ENCODE measurements around the gene SH3BP5L.
"Not testable (repeated sequence)": the region's sequence is repeated elsewhere in the genome, so short reads cannot be mapped to it uniquely, and the experiment has no call there.

The SH3BP5L gene

DNA sequence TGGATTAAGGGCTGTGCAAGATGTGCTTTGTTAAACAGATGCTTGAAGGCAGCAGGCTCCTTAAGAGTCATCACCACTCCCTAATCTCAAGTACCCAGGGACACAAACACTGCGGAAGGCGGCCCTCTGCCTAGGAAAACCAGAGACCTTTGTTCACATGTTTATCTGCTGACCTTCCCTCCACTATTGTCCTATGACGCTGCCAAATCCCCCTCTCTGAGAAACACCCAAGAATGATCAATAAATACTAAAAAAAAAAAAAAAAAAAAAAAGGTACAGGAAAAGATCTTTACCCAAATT lies 5.0 kb upstream of the SH3BP5L start:
- in situ Hi-C loops (cut with HindIII; ENCODE audit: low sequenced_read_pairs): not testable (repeated sequence)

DNA sequence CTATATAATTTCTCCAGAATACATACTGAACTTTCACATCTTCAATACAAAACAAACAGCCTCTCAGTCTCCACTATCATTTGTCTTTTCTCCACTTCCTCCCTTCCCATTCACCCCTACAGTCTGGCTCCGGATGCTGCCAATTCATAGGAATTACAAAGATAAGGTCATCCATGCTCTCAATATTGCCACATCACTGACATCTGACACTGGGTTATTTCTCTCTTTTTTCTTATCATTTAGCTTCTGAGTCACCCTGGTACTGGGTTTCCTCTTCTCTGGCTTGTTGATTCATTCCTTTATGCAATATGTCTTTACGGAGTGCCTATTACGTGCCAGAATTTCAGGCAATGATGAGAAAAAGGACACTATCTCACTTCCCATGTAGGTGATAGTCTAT lies 3.1 kb upstream of the SH3BP5L start:
- in situ Hi-C loops (cut with HindIII; ENCODE audit: low sequenced_read_pairs): no loop called here

DNA sequence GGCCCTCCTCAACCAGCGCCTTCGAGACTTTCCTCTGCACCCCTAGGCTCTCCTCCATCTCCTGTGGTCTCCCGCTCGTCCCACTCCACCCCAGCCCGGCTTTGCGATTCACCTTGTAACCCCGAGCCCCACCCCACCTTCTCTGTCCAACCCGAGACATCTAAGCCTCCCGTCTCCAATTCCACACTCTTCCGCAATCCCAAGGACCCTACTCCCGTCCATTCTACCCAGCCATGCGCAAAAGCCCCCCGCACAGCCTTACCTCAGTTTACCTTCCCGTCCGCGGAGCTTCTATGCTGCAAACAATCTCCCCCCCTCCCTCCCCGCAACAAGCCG lies 174 bp downstream of the SH3BP5L start:
- in situ Hi-C loops (cut with HindIII; ENCODE audit: low sequenced_read_pairs): no loop called here

DNA sequence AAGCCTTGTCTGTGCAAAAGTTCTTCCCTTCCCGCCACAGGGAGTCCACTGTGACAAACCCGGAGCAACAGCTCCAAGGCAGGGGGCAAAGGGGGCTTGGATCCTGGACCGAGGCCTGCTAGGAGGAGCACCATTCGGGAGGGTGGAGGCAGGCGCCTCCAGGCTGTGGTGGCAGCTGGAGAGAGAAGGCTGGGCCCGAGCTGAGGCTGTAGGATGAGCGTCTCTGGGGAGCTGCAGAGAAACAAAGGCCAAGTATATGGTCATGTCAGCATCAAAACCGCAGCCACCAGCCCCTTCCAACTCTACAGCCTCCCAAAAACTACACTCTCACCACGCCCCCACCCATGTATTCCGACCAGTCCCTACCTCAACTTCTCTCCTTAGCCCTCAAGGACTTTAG lies 579 bp downstream of the SH3BP5L start:
- in situ Hi-C loops (cut with HindIII; ENCODE audit: low sequenced_read_pairs): no loop called here

DNA sequence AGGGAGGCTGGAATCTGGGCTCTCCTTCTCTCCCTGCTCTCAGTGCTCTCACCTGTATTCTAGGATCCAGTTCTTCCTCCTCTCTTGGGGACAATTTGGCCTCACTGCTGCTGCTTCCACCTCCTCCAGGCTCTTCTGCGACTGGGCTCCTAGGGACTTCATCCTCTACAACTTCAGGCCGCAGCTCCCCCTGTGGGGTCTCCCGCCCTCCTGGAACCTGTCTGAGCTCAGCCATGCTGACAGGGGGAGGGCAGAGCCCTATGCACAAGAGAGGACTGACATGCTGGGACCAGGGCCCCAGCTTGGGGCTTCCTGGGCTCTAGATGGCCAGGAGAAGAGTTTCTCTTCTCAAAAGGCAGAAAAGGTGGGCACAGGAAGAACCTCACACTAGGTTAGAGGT lies 1.0 kb downstream of the SH3BP5L start:
- in situ Hi-C loops (cut with HindIII; ENCODE audit: low sequenced_read_pairs): no loop called here

DNA sequence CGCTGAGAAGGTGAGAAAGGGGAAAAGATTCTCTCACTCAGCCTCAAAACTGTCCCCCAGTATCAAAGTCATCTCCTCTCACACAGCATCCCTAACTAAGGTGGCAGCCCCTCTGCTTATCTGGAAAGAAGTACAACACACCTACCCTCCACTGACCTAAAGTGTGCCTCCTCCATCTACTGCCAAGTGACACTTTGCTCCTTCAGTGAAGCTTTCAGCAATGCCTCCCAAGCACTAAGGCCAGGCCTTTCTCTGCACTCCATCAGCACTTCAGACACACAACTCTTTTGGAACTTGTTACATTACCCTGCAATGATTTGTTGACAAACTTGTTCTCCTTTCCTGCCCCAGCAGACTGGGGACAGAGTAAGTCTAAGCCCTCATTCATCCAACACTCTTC lies 1.4 kb downstream of the SH3BP5L start:
- in situ Hi-C loops (cut with HindIII; ENCODE audit: low sequenced_read_pairs): no loop called here

DNA sequence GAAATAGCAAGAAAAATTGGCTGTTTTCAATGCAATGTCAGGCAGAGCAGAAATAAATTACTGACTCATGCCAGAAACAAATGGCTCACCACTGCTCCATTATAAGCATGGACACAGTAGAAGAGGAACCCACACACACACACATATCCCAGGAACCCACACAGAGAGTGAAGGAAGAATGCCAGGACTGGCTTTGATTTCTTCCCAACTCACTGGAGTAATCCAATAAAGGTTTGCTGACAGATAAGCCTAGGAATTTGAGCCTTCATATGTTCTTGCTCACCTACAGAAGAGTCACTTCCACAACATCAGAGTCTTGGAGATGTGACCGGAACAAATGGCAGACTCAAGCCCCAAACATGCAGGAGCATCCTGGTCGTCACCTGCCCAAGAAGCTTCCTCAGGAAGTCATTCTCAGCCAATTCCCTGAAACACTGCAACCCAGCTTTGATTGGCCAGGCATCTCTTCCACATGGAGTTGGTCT lies 2.2 kb downstream of the SH3BP5L start:
- in situ Hi-C loops (cut with HindIII; ENCODE audit: low sequenced_read_pairs): no loop called here

DNA sequence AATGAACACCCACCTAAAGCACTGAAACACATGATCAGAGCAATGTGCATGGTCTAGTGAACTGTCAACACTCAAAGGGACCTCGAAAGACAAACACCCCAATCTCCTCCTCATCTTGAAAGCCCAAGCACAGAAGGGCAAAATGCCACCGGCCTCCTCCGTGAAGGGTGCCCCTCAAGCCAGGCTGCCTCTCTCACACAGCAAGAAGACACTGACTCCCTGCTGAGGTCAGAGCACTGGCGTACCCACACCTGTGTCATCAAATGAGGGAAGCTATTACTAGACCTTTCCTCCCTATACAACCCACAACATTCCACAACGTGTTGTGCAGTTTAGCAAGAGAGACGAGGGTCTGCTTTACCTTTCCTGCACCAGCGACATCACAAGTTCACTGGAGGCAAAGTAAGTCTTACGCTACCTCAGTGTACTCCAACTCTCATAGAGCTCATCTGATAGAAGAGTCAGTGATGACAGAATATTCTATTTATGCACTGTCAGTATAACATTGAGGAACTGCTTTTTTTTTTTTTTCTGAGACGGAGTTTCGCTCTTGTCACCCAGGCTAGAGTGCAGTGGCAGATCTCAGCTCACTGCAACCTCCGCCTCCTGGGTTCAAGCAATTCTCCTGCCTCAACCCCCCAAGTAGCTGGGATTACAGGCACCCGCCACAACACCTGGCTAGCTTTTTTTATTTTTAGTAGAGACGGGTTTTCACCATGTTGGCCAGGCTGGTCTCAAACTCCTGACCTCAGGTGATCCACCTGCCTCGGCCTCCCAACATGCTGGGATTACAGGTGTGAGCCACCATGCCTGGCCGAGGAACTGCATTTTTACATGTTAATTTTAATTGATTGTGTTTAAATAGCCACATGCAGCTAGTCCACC lies 3.3 kb downstream of the SH3BP5L start:
- in situ Hi-C loops (cut with HindIII; ENCODE audit: low sequenced_read_pairs): no loop called here

DNA sequence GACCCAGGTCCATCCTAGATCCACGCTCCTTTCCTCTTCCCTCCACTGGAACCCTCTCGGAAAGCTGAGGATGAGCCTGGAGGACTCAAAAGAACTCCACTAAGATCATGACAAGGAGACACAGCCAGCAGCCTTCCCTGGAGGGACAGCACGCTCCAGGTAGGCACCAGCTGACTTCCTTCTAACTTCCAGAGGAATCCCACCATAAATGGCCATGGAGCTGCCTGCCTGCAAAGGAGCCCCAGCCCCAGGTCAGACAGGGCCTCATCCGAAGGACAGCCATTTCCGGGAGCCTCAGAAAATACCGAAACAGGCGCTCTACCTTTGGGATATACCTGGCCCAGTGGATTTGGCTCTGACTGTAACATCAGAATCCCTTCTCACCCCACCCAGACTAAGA lies 4.1 kb downstream of the SH3BP5L start:
- in situ Hi-C loops (cut with HindIII; ENCODE audit: low sequenced_read_pairs): no loop called here

DNA sequence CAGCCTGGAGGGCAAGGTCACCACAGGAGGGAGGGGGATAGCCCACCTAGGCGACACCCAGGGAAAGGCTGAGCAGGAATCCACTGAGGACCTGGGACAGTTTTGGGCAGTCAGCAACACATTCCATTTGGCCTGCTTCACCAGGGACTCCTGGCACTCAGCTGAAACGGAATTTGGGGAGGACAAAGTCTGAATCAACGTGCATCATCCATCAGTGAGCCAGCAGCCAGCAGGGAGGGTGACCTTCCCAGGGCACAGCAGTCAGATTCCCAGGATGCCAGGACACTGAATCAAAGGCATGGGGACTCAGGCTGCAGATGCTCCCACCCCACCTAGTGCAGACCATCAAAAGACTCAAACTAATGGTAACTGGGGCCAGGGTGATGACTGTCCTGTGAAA lies 4.6 kb downstream of the SH3BP5L start:
- in situ Hi-C loops (cut with HindIII; ENCODE audit: low sequenced_read_pairs): no loop called here

DNA sequence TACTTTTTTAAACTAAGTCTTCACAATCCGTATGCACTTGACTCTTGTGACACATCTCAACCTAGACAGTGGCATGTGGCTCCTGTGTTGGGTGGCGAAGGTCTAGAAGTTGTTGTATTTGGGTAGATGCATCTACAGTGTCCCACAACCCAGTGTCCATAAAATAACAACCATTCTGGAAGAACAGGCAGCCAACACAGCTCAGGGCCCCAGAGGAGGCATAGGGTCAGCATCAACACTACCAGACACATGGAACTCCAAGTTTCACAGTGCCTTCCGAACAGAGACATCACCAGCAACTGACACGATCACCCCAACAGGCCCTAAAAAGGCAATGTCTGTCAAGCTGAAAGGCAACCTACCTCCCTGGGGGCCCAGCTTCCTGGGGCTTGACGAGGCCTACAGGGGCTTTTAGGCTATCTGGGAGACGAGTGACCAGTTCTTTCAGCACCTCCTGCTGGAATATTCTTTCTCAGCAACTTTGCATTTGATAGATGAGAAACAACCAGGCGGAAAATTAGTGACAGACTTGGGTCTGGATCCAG lies 5.6 kb downstream of the SH3BP5L start:
- in situ Hi-C loops (cut with HindIII; ENCODE audit: low sequenced_read_pairs): no loop called here

DNA sequence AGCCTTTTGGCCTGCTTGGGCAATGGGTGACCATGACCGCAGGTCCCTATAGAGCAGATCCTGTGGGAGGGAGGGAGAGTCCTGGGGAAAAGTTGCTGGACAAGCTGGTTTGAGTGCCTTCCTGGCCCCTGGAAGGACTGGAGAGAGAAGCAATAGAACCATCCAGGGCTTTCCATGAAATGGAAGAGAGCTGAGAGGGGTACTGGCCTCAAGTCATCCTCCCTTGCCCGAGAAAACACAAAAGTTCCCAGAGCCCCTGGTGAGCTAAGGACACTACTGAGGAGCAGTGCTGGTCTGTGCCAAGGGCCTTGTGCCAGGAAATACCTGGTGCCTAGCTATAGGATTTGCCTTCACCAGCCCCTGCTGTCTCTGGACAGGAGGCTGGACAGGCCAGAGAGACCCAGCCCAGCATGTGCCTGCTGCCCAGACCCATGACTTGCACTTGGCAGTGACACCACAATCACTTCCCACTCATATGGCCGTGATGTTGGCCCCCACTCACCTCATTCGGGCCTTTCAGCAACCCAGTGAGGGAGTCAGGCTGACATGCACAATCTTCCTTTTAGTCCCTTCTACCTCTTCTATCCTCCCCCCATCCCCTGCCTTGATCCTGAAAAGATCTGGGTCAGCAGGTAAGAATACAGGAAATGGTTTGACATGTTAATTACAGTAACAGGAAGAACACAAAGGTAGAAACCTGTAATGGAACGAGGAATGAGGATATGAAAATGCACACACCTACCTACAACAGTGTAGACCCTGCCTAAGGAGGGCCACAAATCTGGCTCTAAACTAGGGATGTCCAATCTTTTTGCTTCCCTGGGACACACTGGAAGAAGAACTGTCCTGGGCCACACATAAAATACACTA lies 7.0 kb downstream of the SH3BP5L start:
- in situ Hi-C loops (cut with HindIII; ENCODE audit: low sequenced_read_pairs): no loop called here

DNA sequence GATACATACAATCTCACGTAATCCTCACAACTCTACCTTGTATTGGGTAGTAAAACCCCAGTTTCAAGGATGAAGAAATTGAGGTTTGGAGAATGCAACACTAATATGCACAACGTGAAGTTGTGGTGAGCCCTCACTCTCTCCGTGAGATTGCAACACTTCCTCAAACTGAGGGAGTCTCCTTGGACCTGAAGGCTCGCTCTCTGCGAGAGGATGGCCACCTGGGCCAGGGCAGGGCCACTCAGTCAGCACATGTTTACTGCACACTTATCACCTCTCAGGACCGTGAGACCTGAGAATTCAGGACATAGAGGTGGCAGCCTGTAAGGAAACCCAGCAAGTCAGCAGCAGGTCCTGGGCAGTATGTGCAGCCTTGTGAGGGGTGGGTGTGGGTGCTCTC lies 8.7 kb downstream of the SH3BP5L start:
- in situ Hi-C loops (cut with HindIII; ENCODE audit: low sequenced_read_pairs): no loop called here

DNA sequence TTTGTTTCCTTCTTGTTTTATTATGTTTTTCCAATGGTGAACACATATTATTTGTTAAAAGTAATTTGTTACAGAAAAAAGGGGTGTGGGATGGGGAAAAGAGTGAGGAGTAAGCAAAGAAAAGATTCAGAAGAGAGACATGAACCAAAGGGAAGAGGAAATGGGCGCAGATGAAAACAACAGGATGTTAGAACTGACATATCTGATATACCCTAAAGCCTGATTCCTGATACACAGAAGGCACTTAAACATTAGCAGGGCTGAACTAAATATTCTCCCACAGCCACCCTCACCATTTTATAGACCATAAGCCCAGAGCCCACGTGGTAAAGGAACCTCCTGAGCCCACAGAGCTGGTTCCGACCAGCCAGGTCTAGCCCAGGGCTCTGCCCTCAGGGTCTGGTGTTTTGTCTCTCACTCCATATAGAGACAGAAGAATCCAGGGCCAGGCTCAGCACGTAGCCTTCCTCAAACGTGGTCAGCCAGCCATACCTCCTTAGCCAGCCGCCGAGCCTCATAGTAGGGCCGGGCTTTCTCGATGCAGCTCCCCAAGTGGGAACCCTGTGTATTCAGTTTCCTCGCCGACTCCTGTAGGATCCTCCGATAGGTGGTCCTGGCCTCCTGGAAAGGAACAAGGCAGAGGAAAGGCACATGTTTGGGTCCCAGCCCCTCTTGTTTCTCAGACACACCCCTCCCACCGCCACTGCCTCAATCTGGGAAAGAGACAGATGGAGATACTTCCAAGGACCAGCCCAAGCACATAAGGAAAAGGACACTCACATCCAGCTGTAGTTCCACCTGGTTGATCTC lies 9.5 kb downstream of the SH3BP5L start:
- in situ Hi-C loops (cut with HindIII; ENCODE audit: low sequenced_read_pairs): no loop called here

DNA sequence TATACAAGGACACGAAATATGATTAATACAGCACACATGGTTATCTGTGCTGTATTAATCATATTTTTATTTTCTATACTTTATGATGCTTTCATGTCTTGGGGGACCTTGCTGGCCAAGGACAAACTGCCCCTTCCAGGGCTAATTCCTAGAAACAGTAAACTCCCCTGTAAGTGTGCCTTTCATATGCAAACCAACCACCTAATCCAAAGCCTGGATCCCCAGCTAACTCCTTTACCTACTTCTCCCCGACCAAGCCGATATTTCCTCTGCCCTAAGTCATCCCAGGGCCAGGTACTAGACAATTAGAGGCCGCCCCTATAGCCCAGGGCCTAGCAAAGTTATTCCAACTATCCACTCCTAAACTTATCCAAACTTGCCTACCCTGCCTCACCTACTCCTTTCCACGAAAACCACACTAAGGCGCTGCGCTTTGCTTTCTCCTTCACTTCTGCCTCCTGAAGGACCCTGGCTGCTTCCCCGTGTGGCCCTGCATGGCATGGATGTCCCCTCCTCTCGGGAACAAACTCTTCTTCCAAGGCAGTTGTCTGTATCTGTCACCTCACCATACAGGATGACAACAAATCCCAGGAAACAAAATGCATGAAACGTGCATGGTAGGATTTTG lies 10.2 kb downstream of the SH3BP5L start:
- in situ Hi-C loops (cut with HindIII; ENCODE audit: low sequenced_read_pairs): no loop called here

DNA sequence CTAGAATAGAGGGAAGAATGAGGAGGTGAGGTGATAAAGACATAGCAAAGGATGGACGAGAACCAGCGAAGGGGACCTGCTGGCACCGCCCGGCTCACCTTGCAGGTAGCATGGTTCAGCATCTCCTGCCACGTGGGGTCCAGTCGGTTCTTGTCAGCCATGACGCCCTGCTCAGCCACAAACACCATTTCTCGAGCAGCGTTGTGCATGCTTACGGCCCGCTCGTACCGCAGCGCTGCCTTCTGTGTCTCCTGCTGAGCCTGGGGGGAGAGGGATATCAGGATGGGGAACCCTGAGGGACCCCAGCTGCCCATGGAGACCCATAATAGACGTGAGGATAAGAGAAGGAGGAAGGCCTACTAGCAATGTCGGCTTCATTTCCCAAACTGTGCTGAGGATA lies 11.4 kb downstream of the SH3BP5L start:
- in situ Hi-C loops (cut with HindIII; ENCODE audit: low sequenced_read_pairs): no loop called here

DNA sequence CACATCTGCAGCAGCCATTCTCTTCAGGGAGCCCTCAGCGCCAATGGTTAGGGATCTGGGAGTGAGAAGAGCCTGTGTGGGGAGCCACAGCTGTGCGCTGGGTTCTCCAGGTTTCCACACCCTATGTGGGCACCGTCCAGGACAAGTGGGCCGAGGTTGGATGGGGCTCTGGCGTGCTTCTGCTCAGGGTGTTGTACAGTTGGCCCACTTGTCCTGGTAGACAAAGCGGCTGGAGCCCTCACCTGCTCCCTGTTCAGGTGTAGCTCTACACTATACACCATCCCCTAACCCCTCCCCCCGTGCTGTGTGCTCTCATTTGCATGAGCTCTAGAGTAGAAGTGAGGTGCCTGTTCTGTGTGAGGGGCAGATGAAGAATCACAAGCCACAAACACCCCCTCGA lies 12.2 kb downstream of the SH3BP5L start:
- in situ Hi-C loops (cut with HindIII; ENCODE audit: low sequenced_read_pairs): no loop called here

DNA sequence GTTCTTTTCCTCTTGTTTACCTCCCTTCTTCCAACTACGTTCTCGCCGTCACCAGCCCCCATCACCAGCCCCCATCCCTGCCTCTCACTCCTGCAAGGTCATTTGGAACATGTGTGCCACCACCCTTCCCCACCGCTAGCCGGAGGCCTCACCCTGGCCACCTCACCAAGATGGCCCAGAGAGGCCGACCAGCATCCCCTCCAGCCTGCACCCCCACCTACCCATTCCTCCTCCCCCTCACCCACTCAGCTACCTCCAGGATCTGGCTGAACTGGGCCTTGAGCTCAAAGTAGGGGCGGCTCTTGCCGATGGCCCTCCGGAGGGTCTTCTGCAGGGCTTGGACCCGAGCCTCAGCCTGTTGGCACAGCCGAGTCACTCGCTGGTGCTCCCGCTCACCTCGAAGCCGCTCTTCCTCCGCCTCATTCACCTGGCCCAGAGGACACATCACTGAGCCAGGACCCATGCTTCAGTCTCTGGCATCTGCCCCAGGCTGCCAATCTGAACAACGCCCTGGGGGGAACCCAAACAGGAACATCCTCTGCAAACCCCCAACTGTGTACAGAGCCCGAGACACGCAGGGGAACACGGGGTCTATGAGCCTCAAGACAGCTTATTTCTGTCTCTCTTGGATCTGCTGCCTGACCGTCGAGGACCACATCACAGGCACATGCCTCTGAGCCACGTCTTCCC lies 12.8 kb downstream of the SH3BP5L start:
- in situ Hi-C loops (cut with HindIII; ENCODE audit: low sequenced_read_pairs): no loop called here

DNA sequence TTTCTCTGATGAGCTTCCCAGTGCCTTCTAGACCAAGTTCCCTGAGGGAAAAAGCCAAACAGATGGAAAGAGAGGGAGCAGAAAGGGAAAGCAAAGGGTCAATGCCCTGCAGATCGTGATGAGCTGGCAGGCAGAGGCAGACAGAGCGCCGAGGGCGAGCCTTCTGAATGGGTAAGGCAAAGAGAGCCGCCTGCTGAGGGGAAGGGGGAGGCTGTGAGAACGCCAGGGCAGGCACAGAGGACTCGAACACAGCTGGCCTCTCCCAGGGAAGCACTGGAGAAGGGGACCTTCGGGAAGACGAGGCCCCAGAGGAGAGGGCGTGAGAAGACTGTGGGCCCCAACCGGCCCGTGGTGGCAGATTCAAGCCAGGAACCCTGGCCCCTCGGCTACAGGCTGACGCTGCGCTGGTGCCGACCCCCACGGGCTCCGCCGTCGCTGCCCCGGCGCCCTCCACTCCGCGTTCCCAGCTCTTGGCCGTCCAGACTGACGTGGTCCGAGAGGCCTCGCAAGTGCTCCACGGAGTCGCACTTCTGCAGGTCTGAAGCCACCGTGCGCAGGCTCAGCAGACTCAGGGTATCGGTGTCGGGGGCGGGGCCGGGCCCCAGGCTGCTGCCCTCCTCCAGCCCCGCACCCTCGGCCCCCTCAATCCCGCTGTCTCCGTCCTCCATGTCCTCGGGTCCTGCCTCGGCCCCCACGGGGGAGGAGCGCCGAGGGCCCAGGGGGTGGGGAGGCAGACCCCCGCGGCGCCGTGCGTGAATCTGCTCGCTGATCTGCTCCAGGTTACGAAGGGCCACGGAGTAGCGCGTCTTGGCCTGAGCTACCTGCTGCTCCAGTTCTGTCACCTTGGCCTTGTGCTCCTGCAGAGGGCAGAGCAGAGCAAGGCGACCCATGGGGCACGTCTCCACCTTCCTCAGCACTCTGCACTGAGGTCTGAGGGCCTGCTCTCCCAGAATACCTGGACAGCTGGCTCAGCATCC lies 13.9 kb downstream of the SH3BP5L start:
- in situ Hi-C loops (cut with HindIII; ENCODE audit: low sequenced_read_pairs): no loop called here

Data from endothelial cell of hepatic sinusoid (primary cell).